ENCODE measurements around the gene THRAP3. TPM values are rescaled to one million over a fixed set of nuclear protein-coding genes. Genes with fewer than 3 reads are reported as not detected.

The THRAP3 gene
- total and polyA plus RNA-seq, 2 of the 8 experiments (the other 6 are each of a cell fraction or from before 2014, with no cell fraction given): 40.2 to 183 TPM

GRCh38 chr1:36326499-36326898 lies 102.3 kb downstream of the THRAP3 start:
- Histone ChIP-seq H3K79me2 (ENCODE audit: control insufficient read depth in 1 of 2, insufficient read depth in 2 of 2, low read length in 2 of 2) (no peaks in the 10 kb centered on the region), H3K18ac (ENCODE audit: extremely low read depth, low read length) (no peak overlapping the region), H3K23me2 (ENCODE audit: low read depth, low read length) (peaks cover 22% of the 10 kb centered on the region), H2BK120ac (replicated peaks; ENCODE audit: low read depth, low read length) (no peak overlapping the region), H3K9ac (replicated peaks in 1 of 4; ENCODE audit: extremely low read depth in 1 of 4, low read depth in 3 of 4, low read length in 3 of 4) (no peak overlapping the region), H3K79me1 (ENCODE audit: low read depth, low read length) (no peaks in the 10 kb centered on the region; the same call in 1 of the 2 replicates), H4K8ac (ENCODE audit: extremely low read depth, insufficient read depth, low read length) (no peak overlapping the region; the same call in 1 of the 2 replicates), H3K14ac (ENCODE audit: insufficient read length) (no peak overlapping the region), H4K91ac (replicated peaks; ENCODE audit: insufficient read length, low read length) (no peak overlapping the region), H3K4me1 (replicated peaks in 1 of 4; ENCODE audit: control insufficient read depth in 3 of 4, insufficient read depth in 4 of 4, low read length in 3 of 4) (peaks cover 0 to 18% (median 11%) of the 10 kb centered on the region in 4 experiments; a peak in 6 of 7 replicates), H2AK5ac (ENCODE audit: low read depth, low read length) (no peak overlapping the region), H2AFZ (ENCODE audit: low read length) (no peak overlapping the region), H3K4me3 (ENCODE audit: extremely low read depth in 1 of 4, insufficient read depth in 2 of 4, low read depth in 3 of 4, low read length in 4 of 4) (no peak overlapping the region), H2BK5ac (ENCODE audit: low read depth, low read length) (no peak overlapping the region), H4K20me1 (replicated peaks in 1 of 2; ENCODE audit: control insufficient read depth in 1 of 2, insufficient read depth in 2 of 2, low read length in 2 of 2) (no peaks in the 10 kb centered on the region), H3K23ac (ENCODE audit: insufficient read length) (no peak overlapping the region), H3K4me2 (ENCODE audit: insufficient read depth in 1 of 2, low read depth in 2 of 2, low read length in 2 of 2) (no peak overlapping the region), H2BK15ac (ENCODE audit: low read length) (no peak overlapping the region), H3K27me3 (replicated peaks in 1 of 4; ENCODE audit: control insufficient read depth in 3 of 4, extremely low read depth in 1 of 4, insufficient read depth in 3 of 4, low read length in 3 of 4) (peaks cover 0 to 26% (median 15%) of the 10 kb centered on the region in 4 experiments; a peak in 6 of 7 replicates), H4K5ac (ENCODE audit: insufficient read length, low read depth, low read length) (no peak overlapping the region), H3K27ac (ENCODE audit: low read depth, low read length) (no peak overlapping the region), H2BK12ac (ENCODE audit: low read depth, low read length) (no peak overlapping the region), H3K36me3 (ENCODE audit: control insufficient read depth in 2 of 4, insufficient read depth in 4 of 4, low read length in 3 of 4) (no peaks in the 10 kb centered on the region), H3K4ac (replicated peaks; ENCODE audit: insufficient read length, low read depth, low read length) (no peak overlapping the region), H2BK20ac (ENCODE audit: low read length) (no peak overlapping the region), H3K9me3 (ENCODE audit: insufficient read depth in 2 of 2, low read depth in 1 of 2, low read length in 1 of 2) (no peaks in the 10 kb centered on the region), H3K56ac (replicated peaks; ENCODE audit: insufficient read length, low read depth, low read length) (no peak overlapping the region)
- DNase-seq (ENCODE audit: low read depth in 1 of 2, low spot score in 2 of 2) (no peak), FAIRE-seq (no peak)
- 89% methylated on average over 6 of the region's 6 CpGs; no CpG with 5 or more reads in 1 of the 2 experiments for WGBS, 2 experiments (ENCODE audit: extremely low coverage in 1 of 2, insufficient coverage in 1 of 2, insufficient read length in 1 of 2, insufficient replicate concordance in 2 of 2, low coverage in 1 of 2, low lambda C conversion rate in 2 of 2, missing lambda C conversion rate in 1 of 2)
- TF ChIP-seq POU5F1 (IDR thresholded peaks at IDR 0.05; ENCODE audit: low read depth, low read length) (no peak), HDAC2 (IDR thresholded peaks at IDR 0.05; ENCODE audit: borderline replicate concordance in 1 of 2, low read depth in 2 of 2, low read length in 2 of 2) (no peak), CBX5 (IDR thresholded peaks at IDR 0.05; ENCODE audit: low read depth, low read length) (no peak), FOSL1 (IDR thresholded peaks at IDR 0.05; ENCODE audit: insufficient read depth, low read depth, low read length) (no peak), SRF (IDR thresholded peaks at IDR 0.05; ENCODE audit: low read depth, low read length) (no peak), YY1 (IDR thresholded peaks at IDR 0.05; ENCODE audit: low read depth, low read length) (no peak), KDM5A (IDR thresholded peaks at IDR 0.05; ENCODE audit: low read length) (no peak), SP1 (IDR thresholded peaks at IDR 0.05; ENCODE audit: low read depth, low read length) (no peak), BRCA1 (IDR thresholded peaks at IDR 0.05; ENCODE audit: low read depth, low read length) (no peak), CEBPB (IDR thresholded peaks at IDR 0.05; ENCODE audit: low read depth, low read length) (no peak), SAP30 (IDR thresholded peaks at IDR 0.05; ENCODE audit: insufficient read depth, insufficient replicate concordance, low read length) (no peak), TAF7 (optimal IDR thresholded peaks at IDR 0.05; ENCODE audit: borderline replicate concordance, low read depth, low read length) (no peak), RAD21 (IDR thresholded peaks at IDR 0.05 in 1 of 2, conservative IDR thresholded peaks at IDR 0.05 in 1 of 2; ENCODE audit: low read depth in 2 of 2, low read length in 2 of 2) (no peak), NRF1 (IDR thresholded peaks at IDR 0.05; ENCODE audit: low read depth, low read length) (no peak)
- CTCF ChIA-PET (ENCODE audit: partially characterized antibody): interaction anchor here (0.6 to 3.1 kb wide), 7 partner anchors 13 to 622 kb away, joined by 3 to 19 read pairs (median 3); partner anchors contain the start of gene OSCP1
- POLR2A ChIA-PET (ENCODE audit: partially characterized antibody): interaction anchor here (1.0 to 5.5 kb wide), 4 partner anchors 12 to 56 kb away, joined by 3 to 37 read pairs (median 13); no protein-coding TSS in a partner anchor

Data from H1 (cell line).